GM13977 (cell line): ENCODE data around the gene GPR135.

Experiments
- DNase-seq: peaks from one replicate; pipeline ENCODE4 v3.0.0; 2012; ENCODE audit warnings: low spot score
- CTCF ChIP-seq: IDR thresholded peaks from 2 replicates; pipeline ENCODE4 v1.5.1; 2012; ENCODE audit warnings: mild to moderate bottlenecking, control low read depth; ENCODE audit not compliant: insufficient read depth; ENCODE audit errors: extremely low read depth, missing control alignments
- in situ Hi-C: fragments of 300-500 bp; cut with MboI; formaldehyde crosslinking; loops from one replicate; pipeline ENCODE4 v1.12.0; 2022; ENCODE audit warnings: low sequenced_read_pairs, low pct_unique_long_range_greater_than_20kb, mixed read lengths, inconsistent platforms; ENCODE audit not compliant: unreplicated experiment

Gene GPR135

GRCh38 chr14:59465316-59466135 is at the start of gene GPR135:
Gene GPR135 (minus strand): TSS chr14:59465380. CDS start chr14:59465226, 154 bp downstream.
- in situ Hi-C loops, result no loop called here
- DNase-seq, result no peak
- no peak for TF ChIP-seq CTCF

- peak; percentile 41 for TF ChIP-seq CTCF
- DNase-seq, result peak; percentile 18
- in situ Hi-C loops, result no loop called here
Observed at GRCh38 chr14:59511916-59512575, 46.9 kb upstream of the GPR135 start.

GRCh38 chr14:59510966-59511365 is 45.8 kb upstream of the GPR135 start:
- no peak for TF ChIP-seq CTCF
- no peak for DNase-seq
- in situ Hi-C loops, result no loop called here

- TF ChIP-seq CTCF, result no peak
- in situ Hi-C loops, result no loop called here
Observed at GRCh38 chr14:59510001-59510400, 44.8 kb upstream of the GPR135 start.

GRCh38 chr14:59509101-59509500 is 43.9 kb upstream of the GPR135 start:
- DNase-seq, result no peak
- in situ Hi-C loops, result no loop called here
- no peak for TF ChIP-seq CTCF

More at GRCh38 chr14:59510001-59510400, 44.8 kb upstream of the GPR135 start:
- DNase-seq, result no peak

- no peak for DNase-seq
- no peak for TF ChIP-seq CTCF
- in situ Hi-C loops, result no loop called here
Observed at GRCh38 chr14:59507752-59508103, 42.5 kb upstream of the GPR135 start.
